NCI-H1092 (cell line): ENCODE data around the gene PDE3A.

Experiments used
- DNase-seq: peaks from one replicate; lab custom pipeline; 2025; lab: John Stamatoyannopoulos, UW

PDE3A gene

GRCh38 chr12:20458011-20458410 is 89.7 kb downstream of the PDE3A start:
- no peak for DNase-seq

- DNase-seq: no peak
Observed at GRCh38 chr12:20459920-20460319, 91.6 kb downstream of the PDE3A start.

- no peak for DNase-seq
Observed at GRCh38 chr12:20460956-20461355, 92.6 kb downstream of the PDE3A start.

GRCh38 chr12:20463913-20464524 is 95.7 kb downstream of the PDE3A start:
- no peak for DNase-seq

- no peak for DNase-seq
Observed at GRCh38 chr12:20469300-20469699, 101.0 kb downstream of the PDE3A start.

- no peak for DNase-seq
Observed at GRCh38 chr12:20469756-20470155, 101.4 kb downstream of the PDE3A start.

GRCh38 chr12:20472102-20472782 is 103.9 kb downstream of the PDE3A start:
- no peak for DNase-seq

- no peak for DNase-seq
Observed at GRCh38 chr12:20473133-20473532, 104.8 kb downstream of the PDE3A start.

GRCh38 chr12:20474016-20474415 is 105.7 kb downstream of the PDE3A start:
- DNase-seq: no peak

GRCh38 chr12:20474443-20474842 is 106.1 kb downstream of the PDE3A start:
- DNase-seq: no peak

GRCh38 chr12:20475542-20475941 is 107.2 kb downstream of the PDE3A start:
- no peak for DNase-seq

- DNase-seq: no peak
Observed at GRCh38 chr12:20476551-20476950, 108.2 kb downstream of the PDE3A start.

- DNase-seq: no peak
Observed at GRCh38 chr12:20477255-20477654, 108.9 kb downstream of the PDE3A start.

- DNase-seq: no peak
Observed at GRCh38 chr12:20477672-20478071, 109.3 kb downstream of the PDE3A start.

GRCh38 chr12:20482491-20483054 is 114.2 kb downstream of the PDE3A start:
- DNase-seq: no peak

GRCh38 chr12:20483776-20484175 is 115.4 kb downstream of the PDE3A start:
- DNase-seq: no peak

- DNase-seq: no peak
Observed at GRCh38 chr12:20486233-20486632, 117.9 kb downstream of the PDE3A start.

- no peak for DNase-seq
Observed at GRCh38 chr12:20487519-20487918, 119.2 kb downstream of the PDE3A start.

- no peak for DNase-seq
Observed at GRCh38 chr12:20489645-20490044, 121.3 kb downstream of the PDE3A start.

GRCh38 chr12:20490213-20490612 is 121.9 kb downstream of the PDE3A start:
- no peak for DNase-seq

- DNase-seq: no peak
Observed at GRCh38 chr12:20491290-20491689, 123.0 kb downstream of the PDE3A start.

GRCh38 chr12:20492251-20492760 is 124.0 kb downstream of the PDE3A start:
- DNase-seq: no peak

GRCh38 chr12:20493934-20494333 is 125.6 kb downstream of the PDE3A start:
- DNase-seq: no peak
